Measurements from ENCODE around the gene CYB561D1. TPM values are rescaled to one million over a fixed set of nuclear protein-coding genes. Genes with fewer than 3 reads are reported as not detected.

The CYB561D1 gene
- polyA plus RNA-seq, 1 donor (not counting 4 experiments of a cell fraction or from before 2014, with no cell fraction given) = 4.9 TPM

DNA sequence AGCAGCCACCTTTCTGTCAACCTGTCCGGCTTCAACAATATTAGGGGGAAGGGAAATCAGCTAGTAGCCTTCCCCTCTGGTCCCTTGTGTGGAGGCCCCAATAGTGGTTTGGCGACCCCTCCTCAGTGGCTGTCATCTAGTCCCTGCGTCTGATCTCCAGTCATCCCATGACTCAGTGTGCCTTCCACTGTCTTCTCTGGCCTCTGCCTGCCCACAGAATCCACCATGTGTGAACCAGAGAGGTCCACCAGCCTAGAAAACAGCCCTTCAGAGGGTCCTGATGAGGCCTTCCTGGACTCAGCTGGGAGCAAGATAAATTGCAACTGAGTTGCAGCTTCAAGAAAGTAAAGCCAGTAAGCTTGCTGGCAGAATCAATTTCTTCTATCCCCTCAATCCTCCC is 14.0 kb upstream of the CYB561D1 start:
- H2AFZ ChIP-seq (ENCODE audit: control insufficient read depth, low read length) = no peak overlapping the region
- H3K9me3 ChIP-seq (ENCODE audit: control insufficient read depth, low read depth, low read length) = no peaks in the 10 kb centered on the region
- no peak overlapping the region for H3K4me3 ChIP-seq (ENCODE audit: control insufficient read depth in 2 of 3, extremely low read depth in 1 of 3, insufficient read depth in 2 of 3, low read depth in 1 of 3, low read length in 3 of 3)
- H3K9me1 ChIP-seq (ENCODE audit: control insufficient read depth, extremely low read depth, insufficient read depth, low read length) = peaks cover 3% of the 10 kb centered on the region
- peaks cover 5% of the 10 kb centered on the region for H3K79me2 ChIP-seq (ENCODE audit: control insufficient read depth, insufficient read depth, low read length)
- dilution Hi-C loops (cut with MboI; ENCODE audit: extremely low pct_ligation_motif_present, low sequenced_read_pairs) = no loop called here
- no peak for DNase-seq (ENCODE audit: low read depth, low spot score)
- TF ChIP-seq EZH2 (IDR thresholded peaks at IDR 0.05; ENCODE audit: low read length) = no peak
- TF ChIP-seq, protein P1, sequence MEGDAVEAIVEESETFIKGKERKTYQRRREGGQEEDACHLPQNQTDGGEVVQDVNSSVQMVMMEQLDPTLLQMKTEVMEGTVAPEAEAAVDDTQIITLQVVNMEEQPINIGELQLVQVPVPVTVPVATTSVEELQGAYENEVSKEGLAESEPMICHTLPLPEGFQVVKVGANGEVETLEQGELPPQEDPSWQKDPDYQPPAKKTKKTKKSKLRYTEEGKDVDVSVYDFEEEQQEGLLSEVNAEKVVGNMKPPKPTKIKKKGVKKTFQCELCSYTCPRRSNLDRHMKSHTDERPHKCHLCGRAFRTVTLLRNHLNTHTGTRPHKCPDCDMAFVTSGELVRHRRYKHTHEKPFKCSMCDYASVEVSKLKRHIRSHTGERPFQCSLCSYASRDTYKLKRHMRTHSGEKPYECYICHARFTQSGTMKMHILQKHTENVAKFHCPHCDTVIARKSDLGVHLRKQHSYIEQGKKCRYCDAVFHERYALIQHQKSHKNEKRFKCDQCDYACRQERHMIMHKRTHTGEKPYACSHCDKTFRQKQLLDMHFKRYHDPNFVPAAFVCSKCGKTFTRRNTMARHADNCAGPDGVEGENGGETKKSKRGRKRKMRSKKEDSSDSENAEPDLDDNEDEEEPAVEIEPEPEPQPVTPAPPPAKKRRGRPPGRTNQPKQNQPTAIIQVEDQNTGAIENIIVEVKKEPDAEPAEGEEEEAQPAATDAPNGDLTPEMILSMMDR (optimal IDR thresholded peaks at IDR 0.05 in 1 of 3, IDR thresholded peaks at IDR 0.05 in 1 of 3, conservative IDR thresholded peaks at IDR 0.05 in 1 of 3; ENCODE audit: extremely low read depth in 1 of 3, insufficient read depth in 2 of 3, low read length in 3 of 3) = no peak
- H3K4me2 ChIP-seq (ENCODE audit: control insufficient read depth, extremely low read depth, insufficient read depth, low read depth, low read length) = no peak overlapping the region
- no peaks in the 10 kb centered on the region for H3K36me3 ChIP-seq (ENCODE audit: control insufficient read depth in 2 of 2, extremely low read depth in 1 of 2, insufficient read depth in 2 of 2, low read length in 2 of 2)
- H3K4me1 ChIP-seq (ENCODE audit: control insufficient read depth, extremely low read depth, insufficient read depth, low read length) = peaks cover 10% of the 10 kb centered on the region
- no peak for FAIRE-seq
- peaks cover 2% of the 10 kb centered on the region for H4K20me1 ChIP-seq (ENCODE audit: control insufficient read depth, extremely low read depth, insufficient read depth, low read length)
- H3K9ac ChIP-seq (ENCODE audit: control insufficient read depth, extremely low read depth, insufficient read depth, low read length) = no peak overlapping the region
- H3K27ac ChIP-seq (ENCODE audit: control insufficient read depth, insufficient read depth, low read length) = no peak overlapping the region
- H3K27me3 ChIP-seq (ENCODE audit: control insufficient read depth, extremely low read depth, insufficient read depth, low read length) = peaks cover 23% of the 10 kb centered on the region

DNA sequence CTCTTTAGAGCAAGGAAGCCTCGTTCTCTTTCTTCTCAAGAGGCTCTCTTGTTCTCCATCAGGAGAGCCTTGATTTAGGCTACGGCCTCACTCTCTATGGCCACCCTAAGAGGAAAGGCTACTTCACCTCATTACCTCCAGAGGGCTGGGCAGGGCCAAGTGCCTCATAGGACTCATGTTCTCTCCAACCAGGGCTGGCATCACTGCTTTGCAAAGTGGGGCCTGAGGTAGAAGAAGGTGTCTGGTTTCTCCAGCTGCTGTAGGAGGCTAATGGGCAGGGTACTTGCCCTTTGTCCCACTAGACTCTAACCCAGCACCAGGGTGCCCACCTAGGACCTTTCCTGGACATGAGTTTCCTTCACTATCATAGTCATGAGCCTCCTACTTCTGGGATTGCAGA is 12.2 kb upstream of the CYB561D1 start:
- no peak for FAIRE-seq
- H3K4me2 ChIP-seq (ENCODE audit: control insufficient read depth, extremely low read depth, insufficient read depth, low read depth, low read length) = no peak overlapping the region
- TF ChIP-seq, protein P1 (optimal IDR thresholded peaks at IDR 0.05 in 1 of 3, IDR thresholded peaks at IDR 0.05 in 1 of 3, conservative IDR thresholded peaks at IDR 0.05 in 1 of 3; ENCODE audit: extremely low read depth in 1 of 3, insufficient read depth in 2 of 3, low read length in 3 of 3) = no peak
- H2AFZ ChIP-seq (ENCODE audit: control insufficient read depth, low read length) = no peak overlapping the region
- H3K27ac ChIP-seq (ENCODE audit: control insufficient read depth, insufficient read depth, low read length) = no peak overlapping the region
- peaks cover 0 to 6% of the 10 kb centered on the region in 2 experiments for H3K36me3 ChIP-seq (ENCODE audit: control insufficient read depth in 2 of 2, extremely low read depth in 1 of 2, insufficient read depth in 2 of 2, low read length in 2 of 2)
- H3K9me3 ChIP-seq (ENCODE audit: control insufficient read depth, low read depth, low read length) = no peaks in the 10 kb centered on the region
- peaks cover 4% of the 10 kb centered on the region for H3K9me1 ChIP-seq (ENCODE audit: control insufficient read depth, extremely low read depth, insufficient read depth, low read length)
- dilution Hi-C loops (cut with MboI; ENCODE audit: extremely low pct_ligation_motif_present, low sequenced_read_pairs) = no loop called here
- no peak overlapping the region for H3K4me3 ChIP-seq (ENCODE audit: control insufficient read depth in 2 of 3, extremely low read depth in 1 of 3, insufficient read depth in 2 of 3, low read depth in 1 of 3, low read length in 3 of 3)
- H3K79me2 ChIP-seq (ENCODE audit: control insufficient read depth, insufficient read depth, low read length) = peaks cover 5% of the 10 kb centered on the region
- H3K9ac ChIP-seq (ENCODE audit: control insufficient read depth, extremely low read depth, insufficient read depth, low read length) = no peak overlapping the region
- no peak for DNase-seq (ENCODE audit: low read depth, low spot score)
- peaks cover 23% of the 10 kb centered on the region for H3K27me3 ChIP-seq (ENCODE audit: control insufficient read depth, extremely low read depth, insufficient read depth, low read length)
- H4K20me1 ChIP-seq (ENCODE audit: control insufficient read depth, extremely low read depth, insufficient read depth, low read length) = no peaks in the 10 kb centered on the region
- peaks cover 11% of the 10 kb centered on the region for H3K4me1 ChIP-seq (ENCODE audit: control insufficient read depth, extremely low read depth, insufficient read depth, low read length)

Measured in keratinocyte (primary cell).